Measurements from ENCODE around the gene GLI2.

GLI2 gene

GRCh38 chr2:120700659-120701058 is 35.0 kb upstream of the GLI2 start:
- H3K27me3 ChIP-seq (ENCODE audit: control insufficient read depth in 1 of 2, insufficient read depth in 2 of 2, low read length in 2 of 2) = peaks cover 0 to 4% of the 10 kb centered on the region in 2 donors
- H3K27ac ChIP-seq (ENCODE audit: low read length) = no peak overlapping the region

GRCh38 chr2:120701096-120701495 is 34.6 kb upstream of the GLI2 start:
- no peaks in the 10 kb centered on the region for H3K36me3 ChIP-seq (ENCODE audit: control insufficient read depth in 2 of 2, insufficient read depth in 2 of 2, low read length in 2 of 2)

More at GRCh38 chr2:120700659-120701058, 35.0 kb upstream of the GLI2 start:
- no peaks in the 10 kb centered on the region for H3K36me3 ChIP-seq (ENCODE audit: control insufficient read depth in 2 of 2, insufficient read depth in 2 of 2, low read length in 2 of 2)
- no peak overlapping the region for H3K9ac ChIP-seq (ENCODE audit: low read length in 2 of 2)
- no peak overlapping the region for H3K4me3 ChIP-seq (ENCODE audit: low read length in 2 of 2)
- H3K9me3 ChIP-seq (ENCODE audit: control insufficient read depth in 2 of 2, low read length in 2 of 2) = no peaks in the 10 kb centered on the region
- H3K4me1 ChIP-seq (ENCODE audit: control insufficient read depth, insufficient read depth, low read length) = peaks cover 2% of the 10 kb centered on the region

GRCh38 chr2:120701499-120701898 is 34.2 kb upstream of the GLI2 start:
- Histone ChIP-seq H3K4me1 (ENCODE audit: control insufficient read depth, insufficient read depth, low read length) (no peaks in the 10 kb centered on the region), H3K9ac (ENCODE audit: low read length in 2 of 2) (no peak overlapping the region), H3K27me3 (ENCODE audit: control insufficient read depth in 1 of 2, insufficient read depth in 2 of 2, low read length in 2 of 2) (peaks cover 0 to 2% of the 10 kb centered on the region in 2 donors), H3K4me3 (ENCODE audit: low read length in 2 of 2) (no peak overlapping the region), H3K27ac (ENCODE audit: low read length) (no peak overlapping the region), H3K36me3 (ENCODE audit: control insufficient read depth in 2 of 2, insufficient read depth in 2 of 2, low read length in 2 of 2) (no peaks in the 10 kb centered on the region), H3K9me3 (ENCODE audit: control insufficient read depth in 2 of 2, low read length in 2 of 2) (no peaks in the 10 kb centered on the region)

More at GRCh38 chr2:120701096-120701495, 34.6 kb upstream of the GLI2 start:
- H3K4me1 ChIP-seq (ENCODE audit: control insufficient read depth, insufficient read depth, low read length) = no peaks in the 10 kb centered on the region
- H3K9me3 ChIP-seq (ENCODE audit: control insufficient read depth in 2 of 2, low read length in 2 of 2) = no peaks in the 10 kb centered on the region
- H3K4me3 ChIP-seq (ENCODE audit: low read length in 2 of 2) = no peak overlapping the region
- H3K27ac ChIP-seq (ENCODE audit: low read length) = no peak overlapping the region
- H3K27me3 ChIP-seq (ENCODE audit: control insufficient read depth in 1 of 2, insufficient read depth in 2 of 2, low read length in 2 of 2) = peaks cover 0 to 4% of the 10 kb centered on the region in 2 donors
- H3K9ac ChIP-seq (ENCODE audit: low read length in 2 of 2) = no peak overlapping the region

- H3K4me1 ChIP-seq (ENCODE audit: control insufficient read depth, insufficient read depth, low read length) = no peaks in the 10 kb centered on the region
- no peak overlapping the region for H3K27ac ChIP-seq (ENCODE audit: low read length)
- no peak overlapping the region for H3K9ac ChIP-seq (ENCODE audit: low read length in 2 of 2)
- peaks cover 0 to 2% of the 10 kb centered on the region in 2 donors for H3K27me3 ChIP-seq (ENCODE audit: control insufficient read depth in 1 of 2, insufficient read depth in 2 of 2, low read length in 2 of 2)
- no peak overlapping the region for H3K4me3 ChIP-seq (ENCODE audit: low read length in 2 of 2)
- H3K36me3 ChIP-seq (ENCODE audit: control insufficient read depth in 2 of 2, insufficient read depth in 2 of 2, low read length in 2 of 2) = no peaks in the 10 kb centered on the region
- no peaks in the 10 kb centered on the region for H3K9me3 ChIP-seq (ENCODE audit: control insufficient read depth in 2 of 2, low read length in 2 of 2)
Observed at GRCh38 chr2:120702061-120702460, 33.6 kb upstream of the GLI2 start.

- H3K27ac ChIP-seq (ENCODE audit: low read length) = no peak overlapping the region
- H3K36me3 ChIP-seq (ENCODE audit: control insufficient read depth in 2 of 2, insufficient read depth in 2 of 2, low read length in 2 of 2) = no peaks in the 10 kb centered on the region
- peaks cover 0 to 2% of the 10 kb centered on the region in 2 donors for H3K27me3 ChIP-seq (ENCODE audit: control insufficient read depth in 1 of 2, insufficient read depth in 2 of 2, low read length in 2 of 2)
- H3K4me3 ChIP-seq (ENCODE audit: low read length in 2 of 2) = no peak overlapping the region
- H3K9me3 ChIP-seq (ENCODE audit: control insufficient read depth in 2 of 2, low read length in 2 of 2) = no peaks in the 10 kb centered on the region
- no peaks in the 10 kb centered on the region for H3K4me1 ChIP-seq (ENCODE audit: control insufficient read depth, insufficient read depth, low read length)
- H3K9ac ChIP-seq (ENCODE audit: low read length in 2 of 2) = no peak overlapping the region
Observed at GRCh38 chr2:120702801-120703200, 32.9 kb upstream of the GLI2 start.

- H3K27me3 ChIP-seq (ENCODE audit: control insufficient read depth in 1 of 2, insufficient read depth in 2 of 2, low read length in 2 of 2) = peaks cover 0 to under 1% of the 10 kb centered on the region in 2 donors
- H3K4me3 ChIP-seq (ENCODE audit: low read length in 2 of 2) = no peak overlapping the region
- no peak overlapping the region for H3K9ac ChIP-seq (ENCODE audit: low read length in 2 of 2)
- H3K4me1 ChIP-seq (ENCODE audit: control insufficient read depth, insufficient read depth, low read length) = no peaks in the 10 kb centered on the region
- no peaks in the 10 kb centered on the region for H3K36me3 ChIP-seq (ENCODE audit: control insufficient read depth in 2 of 2, insufficient read depth in 2 of 2, low read length in 2 of 2)
- no peak overlapping the region for H3K27ac ChIP-seq (ENCODE audit: low read length)
- no peaks in the 10 kb centered on the region for H3K9me3 ChIP-seq (ENCODE audit: control insufficient read depth in 2 of 2, low read length in 2 of 2)
Observed at GRCh38 chr2:120703330-120703994, 32.2 kb upstream of the GLI2 start.

GRCh38 chr2:120704696-120705095 is 31.0 kb upstream of the GLI2 start:
- Histone ChIP-seq H3K27ac (ENCODE audit: low read length) (no peak overlapping the region), H3K27me3 (ENCODE audit: control insufficient read depth in 1 of 2, insufficient read depth in 2 of 2, low read length in 2 of 2) (no peaks in the 10 kb centered on the region), H3K4me3 (ENCODE audit: low read length in 2 of 2) (no peak overlapping the region)

GRCh38 chr2:120707816-120708215 is 27.9 kb upstream of the GLI2 start:
- H3K27me3 ChIP-seq (ENCODE audit: control insufficient read depth in 1 of 2, insufficient read depth in 2 of 2, low read length in 2 of 2) = no peaks in the 10 kb centered on the region
- peaks cover 3% of the 10 kb centered on the region for H3K4me1 ChIP-seq (ENCODE audit: control insufficient read depth, insufficient read depth, low read length)
- H3K36me3 ChIP-seq (ENCODE audit: control insufficient read depth in 2 of 2, insufficient read depth in 2 of 2, low read length in 2 of 2) = no peaks in the 10 kb centered on the region
- H3K27ac ChIP-seq (ENCODE audit: low read length) = no peak overlapping the region
- H3K9ac ChIP-seq (ENCODE audit: low read length in 2 of 2) = no peak overlapping the region
- H3K9me3 ChIP-seq (ENCODE audit: control insufficient read depth in 2 of 2, low read length in 2 of 2) = no peaks in the 10 kb centered on the region
- no peak overlapping the region for H3K4me3 ChIP-seq (ENCODE audit: low read length in 2 of 2)

More at GRCh38 chr2:120704696-120705095, 31.0 kb upstream of the GLI2 start:
- no peaks in the 10 kb centered on the region for H3K36me3 ChIP-seq (ENCODE audit: control insufficient read depth in 2 of 2, insufficient read depth in 2 of 2, low read length in 2 of 2)
- no peaks in the 10 kb centered on the region for H3K9me3 ChIP-seq (ENCODE audit: control insufficient read depth in 2 of 2, low read length in 2 of 2)
- no peaks in the 10 kb centered on the region for H3K4me1 ChIP-seq (ENCODE audit: control insufficient read depth, insufficient read depth, low read length)
- no peak overlapping the region for H3K9ac ChIP-seq (ENCODE audit: low read length in 2 of 2)

GRCh38 chr2:120708944-120709607 is 26.6 kb upstream of the GLI2 start:
- H3K36me3 ChIP-seq (ENCODE audit: control insufficient read depth in 2 of 2, insufficient read depth in 2 of 2, low read length in 2 of 2) = no peaks in the 10 kb centered on the region
- no peak overlapping the region for H3K4me3 ChIP-seq (ENCODE audit: low read length in 2 of 2)
- peaks cover 3% of the 10 kb centered on the region for H3K4me1 ChIP-seq (ENCODE audit: control insufficient read depth, insufficient read depth, low read length)
- H3K27ac ChIP-seq (ENCODE audit: low read length) = no peak overlapping the region
- H3K27me3 ChIP-seq (ENCODE audit: control insufficient read depth in 1 of 2, insufficient read depth in 2 of 2, low read length in 2 of 2) = no peaks in the 10 kb centered on the region
- no peak overlapping the region for H3K9ac ChIP-seq (ENCODE audit: low read length in 2 of 2)
- no peaks in the 10 kb centered on the region for H3K9me3 ChIP-seq (ENCODE audit: control insufficient read depth in 2 of 2, low read length in 2 of 2)

- H3K9ac ChIP-seq (ENCODE audit: low read length in 2 of 2) = no peak overlapping the region
- H3K9me3 ChIP-seq (ENCODE audit: control insufficient read depth in 2 of 2, low read length in 2 of 2) = no peaks in the 10 kb centered on the region
- no peak overlapping the region for H3K4me3 ChIP-seq (ENCODE audit: low read length in 2 of 2)
- H3K27me3 ChIP-seq (ENCODE audit: control insufficient read depth in 1 of 2, insufficient read depth in 2 of 2, low read length in 2 of 2) = peaks cover 0 to 2% of the 10 kb centered on the region in 2 donors
- no peaks in the 10 kb centered on the region for H3K36me3 ChIP-seq (ENCODE audit: control insufficient read depth in 2 of 2, insufficient read depth in 2 of 2, low read length in 2 of 2)
- peaks cover 3% of the 10 kb centered on the region for H3K4me1 ChIP-seq (ENCODE audit: control insufficient read depth, insufficient read depth, low read length)
- H3K27ac ChIP-seq (ENCODE audit: low read length) = no peak overlapping the region
Observed at GRCh38 chr2:120709608-120710041, 26.0 kb upstream of the GLI2 start.

- Histone ChIP-seq H3K4me1 (ENCODE audit: control insufficient read depth, insufficient read depth, low read length) (peaks cover 3% of the 10 kb centered on the region), H3K9ac (ENCODE audit: low read length in 2 of 2) (no peak overlapping the region), H3K36me3 (ENCODE audit: control insufficient read depth in 2 of 2, insufficient read depth in 2 of 2, low read length in 2 of 2) (no peaks in the 10 kb centered on the region), H3K27me3 (ENCODE audit: control insufficient read depth in 1 of 2, insufficient read depth in 2 of 2, low read length in 2 of 2) (peaks cover 0 to 2% of the 10 kb centered on the region in 2 donors), H3K27ac (ENCODE audit: low read length) (no peak overlapping the region), H3K4me3 (ENCODE audit: low read length in 2 of 2) (no peak overlapping the region), H3K9me3 (ENCODE audit: control insufficient read depth in 2 of 2, low read length in 2 of 2) (no peaks in the 10 kb centered on the region)
Observed at GRCh38 chr2:120710256-120710655, 25.4 kb upstream of the GLI2 start.
